H7 (cell line): Measurements from ENCODE around the gene CMTM2. TPM values are rescaled to one million over a fixed set of nuclear protein-coding genes. Genes with fewer than 3 reads are reported as not detected.

Source experiments
- DNase-seq: peaks from one replicate; pipeline ENCODE4 v3.0.0; 2012
- H3K27me3 ChIP-seq: 2 replicates; pipeline ENCODE4 v1.6.0; 2011; ENCODE audit warnings: mild to moderate bottlenecking, low read length; ENCODE audit not compliant: control insufficient read depth, insufficient read depth
- H3K36me3 ChIP-seq: replicated peaks from 2 replicates; pipeline ENCODE4 v1.5.1; 2011; ENCODE audit warnings: low read length; ENCODE audit not compliant: control insufficient read depth, insufficient read depth
- H3K4me3 ChIP-seq: 2 replicates; pipeline ENCODE4 v1.5.1; 2011; ENCODE audit warnings: low read depth, mild to moderate bottlenecking, control low read depth, low read length, moderate library complexity; ENCODE audit not compliant: insufficient read depth
- total RNA-seq: library from RNA; depleted of rRNA; stranded (reverse); fragments of >200 nt; shearing (Covaris generic); gene quantifications from 2 replicates; pipeline ENCODE4 v1.2.3, GENCODE V29; 2014

The CMTM2 gene
- total RNA-seq, 1 experiment from 2014 or later, result 0.48 TPM

- peaks cover 4% of the 10 kb centered on the region for H3K27me3 ChIP-seq
- H3K36me3 ChIP-seq, result no peaks in the 10 kb centered on the region
- no peak for DNase-seq
- H3K4me3 ChIP-seq, result no peak overlapping the region
Measured at GRCh38 chr16:66548068-66548467, 31.2 kb upstream of the CMTM2 start.

- DNase-seq, result no peak
- Histone ChIP-seq H3K36me3 (no peaks in the 10 kb centered on the region), H3K27me3 (peaks cover 4% of the 10 kb centered on the region)
Measured at GRCh38 chr16:66548868-66549267, 30.4 kb upstream of the CMTM2 start.

GRCh38 chr16:66549284-66550131 lies 29.8 kb upstream of the CMTM2 start, which contains the start of gene TK2:
Gene TK2 (minus strand): TSS chr16:66550122. CDS start chr16:66550061, 61 bp downstream.
- Histone ChIP-seq H3K4me3 (peak within 1 kb of the TSS; percentile 68), H3K36me3 (no peaks in the 10 kb centered on the region), H3K27me3 (peaks cover 4% of the 10 kb centered on the region)
- DNase-seq, result peak; percentile 94

More at GRCh38 chr16:66548868-66549267, 30.4 kb upstream of the CMTM2 start:
- peak overlapping the region; percentile 68; the same call in 1 of the 2 replicates for H3K4me3 ChIP-seq

- H3K36me3 ChIP-seq, result no peaks in the 10 kb centered on the region
- no peak overlapping the region for H3K4me3 ChIP-seq
- peak; percentile 70 for DNase-seq
- peaks cover 4% of the 10 kb centered on the region for H3K27me3 ChIP-seq
Measured at GRCh38 chr16:66551348-66551759, 27.9 kb upstream of the CMTM2 start.

GRCh38 chr16:66551788-66552285 lies 27.4 kb upstream of the CMTM2 start:
- Histone ChIP-seq H3K27me3 (peaks cover 4% of the 10 kb centered on the region), H3K36me3 (no peaks in the 10 kb centered on the region), H3K4me3 (peak overlapping the region; percentile 40)
- no peak for DNase-seq

GRCh38 chr16:66552286-66553177 lies 26.7 kb upstream of the CMTM2 start, which contains the start of gene CKLF:
Gene CKLF (plus strand): TSS chr16:66552576. CDS start chr16:66552716, 140 bp downstream.
- DNase-seq, result peak; percentile 98
- Histone ChIP-seq H3K27me3 (peaks cover 4% of the 10 kb centered on the region), H3K36me3 (no peaks in the 10 kb centered on the region), H3K4me3 (peak within 1 kb of the TSS; percentile 40)

GRCh38 chr16:66553223-66553622 lies 26.0 kb upstream of the CMTM2 start:
- H3K27me3 ChIP-seq, result peaks cover 4% of the 10 kb centered on the region
- DNase-seq, result no peak
- no peaks in the 10 kb centered on the region for H3K36me3 ChIP-seq
- no peak overlapping the region for H3K4me3 ChIP-seq

GRCh38 chr16:66554021-66554420 lies 25.2 kb upstream of the CMTM2 start:
- Histone ChIP-seq H3K27me3 (peaks cover 4% of the 10 kb centered on the region), H3K4me3 (no peak overlapping the region), H3K36me3 (no peaks in the 10 kb centered on the region; the same call in 1 of the 2 replicates)
- DNase-seq, result no peak

- Histone ChIP-seq H3K4me3 (no peak overlapping the region), H3K27me3 (peaks cover 4% of the 10 kb centered on the region)
- no peak for DNase-seq
Measured at GRCh38 chr16:66554495-66554894, 24.8 kb upstream of the CMTM2 start.

GRCh38 chr16:66560107-66560506 lies 19.2 kb upstream of the CMTM2 start:
- Histone ChIP-seq H3K27me3 (no peaks in the 10 kb centered on the region), H3K4me3 (no peak overlapping the region), H3K36me3 (no peaks in the 10 kb centered on the region; the same call in 1 of the 2 replicates)
- no peak for DNase-seq

More at GRCh38 chr16:66554495-66554894, 24.8 kb upstream of the CMTM2 start:
- no peaks in the 10 kb centered on the region; the same call in 1 of the 2 replicates for H3K36me3 ChIP-seq

- Histone ChIP-seq H3K36me3 (no peaks in the 10 kb centered on the region; the same call in 1 of the 2 replicates), H3K27me3 (no peaks in the 10 kb centered on the region), H3K4me3 (no peak overlapping the region)
- no peak for DNase-seq
Measured at GRCh38 chr16:66561381-66562080, 17.7 kb upstream of the CMTM2 start.

GRCh38 chr16:66562409-66562808 lies 16.9 kb upstream of the CMTM2 start:
- DNase-seq, result no peak
- Histone ChIP-seq H3K27me3 (no peaks in the 10 kb centered on the region), H3K4me3 (no peak overlapping the region), H3K36me3 (no peaks in the 10 kb centered on the region; the same call in 1 of the 2 replicates)

GRCh38 chr16:66562986-66563385 lies 16.3 kb upstream of the CMTM2 start:
- no peaks in the 10 kb centered on the region for H3K27me3 ChIP-seq
- no peaks in the 10 kb centered on the region; the same call in 1 of the 2 replicates for H3K36me3 ChIP-seq
- no peak overlapping the region for H3K4me3 ChIP-seq
- no peak for DNase-seq
